Colon (tissue), 2 donors: ENCODE measurements around the gene LEMD2.

ENCODE experiments used
- FAIRE-seq: peaks from 2 replicates; lab custom pipeline; 2012; peaks lifted over from hg19 to GRCh38; lab: Jason Lieb, UNC
- donor health status: control.
- donor health status: control.

Gene LEMD2

DNA sequence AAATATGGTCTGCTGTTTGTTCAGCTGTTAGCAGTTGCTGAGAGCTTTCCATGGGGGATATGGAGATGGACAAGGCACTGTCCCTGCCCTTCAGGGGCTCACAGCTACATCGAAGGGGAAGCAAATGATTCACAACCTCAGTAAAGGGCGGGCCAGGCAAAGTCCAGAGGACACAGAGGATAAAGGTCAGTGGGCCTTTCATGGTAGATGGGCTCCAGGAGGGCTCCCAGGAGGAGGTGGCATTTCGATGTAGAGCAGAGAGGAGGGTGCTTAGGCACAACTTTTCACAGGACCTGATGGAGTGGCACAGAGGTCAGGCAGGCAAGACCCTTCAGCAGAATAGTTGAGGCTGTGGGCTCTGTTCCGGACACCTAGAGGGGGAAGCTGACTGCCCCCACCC is 30.1 kb upstream of the LEMD2 start:
- FAIRE-seq: no peak

DNA sequence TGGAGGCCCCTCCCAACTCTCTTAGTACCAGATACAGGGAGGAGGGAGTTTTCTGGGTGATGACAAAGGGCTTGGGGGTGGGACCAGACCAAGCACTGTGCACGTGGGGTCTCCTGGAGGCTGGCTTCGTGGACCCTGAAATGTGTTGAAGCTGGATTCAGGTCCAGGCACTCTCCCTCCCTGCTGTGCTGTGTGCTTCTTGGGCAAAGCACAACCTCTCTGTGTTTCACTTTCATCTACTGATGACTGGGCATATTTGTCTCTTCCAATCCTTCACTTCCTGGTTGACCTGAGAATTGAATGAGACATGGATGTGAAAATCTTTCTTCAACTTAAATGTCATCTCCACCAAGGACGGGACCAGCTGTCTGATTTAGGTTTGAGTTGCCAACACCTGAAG is 29.4 kb upstream of the LEMD2 start:
- FAIRE-seq: no peak

DNA sequence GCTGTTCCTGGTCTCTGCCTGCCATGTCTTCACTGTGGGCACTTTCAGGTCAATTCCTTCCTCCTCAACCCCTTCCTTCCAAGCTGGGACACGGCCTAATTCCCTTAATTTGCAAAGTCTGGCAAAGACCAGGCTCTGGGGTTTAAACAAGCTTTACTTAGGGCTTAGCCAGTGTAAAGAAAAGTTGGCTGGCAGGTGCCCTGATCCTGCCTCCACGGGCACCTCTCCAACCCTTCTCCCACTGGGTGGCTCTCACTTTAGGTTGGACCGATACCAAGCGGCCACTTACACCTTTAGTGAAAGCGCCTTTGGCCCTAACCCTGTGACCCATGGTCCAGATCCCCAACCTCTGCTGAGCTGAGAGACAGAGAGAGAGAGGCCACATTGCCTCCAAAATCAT is 28.6 kb upstream of the LEMD2 start:
- FAIRE-seq: no peak

DNA sequence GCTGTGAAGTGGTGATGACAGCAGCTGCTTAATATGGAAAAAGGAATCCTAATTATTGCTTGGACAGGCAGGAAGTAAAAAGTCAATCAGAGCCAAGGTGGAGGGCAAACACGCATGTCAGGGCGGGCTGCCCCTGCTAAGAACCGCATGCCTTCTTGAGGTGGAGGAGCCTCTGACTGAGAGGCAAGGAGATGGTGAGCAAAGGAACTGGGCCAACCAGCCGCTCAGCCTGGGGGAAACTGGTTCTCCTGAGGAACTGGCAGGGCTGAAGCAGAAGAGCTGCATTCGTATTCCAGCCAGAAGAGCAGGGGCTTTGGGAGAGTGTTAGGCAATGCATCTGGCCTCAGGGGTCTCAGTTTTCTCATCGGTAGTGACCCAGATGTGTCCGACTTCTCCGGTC is 28.0 kb upstream of the LEMD2 start:
- no peak for FAIRE-seq

DNA sequence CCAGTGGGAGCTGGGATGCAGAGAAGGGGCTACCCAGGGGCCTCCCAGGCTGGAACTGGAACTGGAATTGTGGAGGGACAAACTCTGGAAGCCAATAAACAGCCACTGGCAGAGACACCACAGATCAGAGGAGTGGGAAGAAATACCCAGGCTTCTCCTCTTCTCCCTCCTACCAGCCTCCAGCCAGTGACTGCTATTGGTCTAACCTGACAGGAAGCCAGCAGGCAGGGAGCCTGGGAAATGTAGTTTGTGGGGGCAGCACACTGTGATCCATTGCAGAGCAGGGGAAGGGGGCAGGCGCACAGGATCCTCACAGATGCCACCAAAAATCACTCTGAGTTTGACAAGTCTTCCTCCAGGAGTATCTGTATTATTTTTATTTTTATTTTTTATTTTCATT is 26.9 kb upstream of the LEMD2 start:
- no peak for FAIRE-seq

DNA sequence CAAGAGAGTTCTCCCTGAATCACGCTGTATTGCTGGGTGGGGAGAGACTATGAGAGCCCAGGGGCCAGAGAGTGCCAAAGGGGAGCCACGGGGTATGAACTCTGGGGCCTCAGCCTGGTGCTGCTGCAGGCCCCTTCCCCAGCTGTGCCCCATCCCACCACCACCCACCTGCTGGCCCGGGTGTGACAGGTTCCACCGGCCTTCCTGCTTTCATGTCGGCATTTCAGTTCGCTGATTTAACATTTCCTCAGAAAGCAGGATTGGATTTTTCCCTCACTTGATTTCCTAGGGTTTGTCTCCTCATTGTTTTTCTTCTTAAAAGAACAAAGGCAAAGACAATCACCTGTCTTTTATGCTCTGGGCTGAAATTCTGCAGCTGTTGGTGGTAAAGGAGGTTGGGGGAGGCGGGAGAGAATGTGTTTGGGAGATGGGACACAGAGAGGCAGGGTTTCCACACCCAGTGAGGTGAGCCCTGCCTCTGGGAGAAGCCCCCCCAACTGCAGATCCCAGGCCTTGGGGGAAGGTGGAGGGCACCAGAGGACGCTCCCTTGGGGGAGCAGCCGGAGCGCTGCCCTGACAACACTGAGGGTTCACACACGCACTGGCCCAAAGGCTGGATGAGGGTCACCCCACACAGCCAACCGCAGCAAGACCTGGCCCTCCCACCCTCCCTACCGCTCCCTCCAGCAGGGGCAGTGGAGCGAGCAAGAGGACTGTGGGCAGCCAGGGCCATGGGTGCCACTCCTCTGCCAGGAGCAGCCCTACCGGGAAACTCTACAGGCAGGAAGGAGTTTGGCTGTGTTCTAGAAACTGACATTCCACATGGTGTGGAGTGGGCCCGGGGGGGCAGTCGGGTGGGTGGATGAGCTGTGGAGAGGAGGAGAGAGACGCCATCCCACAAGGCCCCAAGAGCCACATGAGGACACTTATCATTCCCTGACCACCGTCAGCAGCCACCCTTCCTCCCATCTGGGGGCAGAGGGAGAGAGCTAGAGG is 25.4 kb upstream of the LEMD2 start:
- no peak for FAIRE-seq

DNA sequence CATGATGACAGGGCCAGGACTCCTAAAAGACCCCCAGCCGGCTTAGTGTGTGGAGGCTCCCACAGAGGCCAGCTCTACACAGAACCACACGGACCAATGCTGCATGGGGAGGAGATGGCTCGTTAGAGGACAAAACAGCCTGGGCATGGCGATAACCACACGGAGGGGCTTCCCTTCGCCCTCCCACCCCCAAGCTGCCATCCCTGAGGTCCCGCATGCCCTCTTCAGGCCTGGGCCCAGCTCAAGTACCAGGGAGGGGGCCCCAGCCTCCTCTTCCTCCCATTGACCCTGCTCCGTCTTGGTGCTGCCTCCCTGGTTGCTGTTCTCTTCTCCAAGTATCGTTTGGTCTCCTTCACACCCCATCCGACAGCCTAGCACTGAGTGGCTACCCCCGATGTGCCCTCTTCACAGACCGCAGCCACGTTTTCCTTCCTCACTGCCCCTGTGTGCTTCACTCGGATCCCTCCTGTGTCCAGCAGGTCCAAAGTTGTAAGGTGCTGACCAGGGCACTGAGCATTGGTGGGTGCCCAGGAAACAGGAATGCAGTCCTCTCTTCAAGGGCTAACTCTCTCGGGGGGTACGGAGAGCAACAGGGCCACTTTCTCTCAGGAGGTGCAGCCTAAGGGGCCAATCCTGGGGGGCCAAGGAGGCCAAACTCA is 24.4 kb upstream of the LEMD2 start:
- FAIRE-seq: no peak

DNA sequence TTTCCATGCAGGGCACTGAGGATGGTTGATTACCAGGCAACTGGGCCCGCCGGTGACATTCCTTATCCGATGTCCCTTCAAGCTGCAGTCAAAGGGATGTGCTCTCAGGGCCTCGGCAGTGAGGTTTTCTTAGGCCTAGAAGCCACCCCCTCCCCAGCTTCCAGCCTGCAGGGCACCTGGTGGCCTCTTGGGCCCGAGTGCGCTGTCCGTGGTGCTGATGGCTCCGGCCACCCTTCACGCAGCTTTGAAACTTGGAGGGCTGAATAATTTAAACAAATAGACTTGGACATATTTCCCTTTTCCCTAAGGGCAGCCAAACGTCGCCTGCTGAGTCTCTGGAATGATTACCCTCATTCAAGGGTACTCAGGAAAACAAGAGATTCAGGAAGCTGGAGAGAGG is 23.7 kb upstream of the LEMD2 start:
- no peak for FAIRE-seq

DNA sequence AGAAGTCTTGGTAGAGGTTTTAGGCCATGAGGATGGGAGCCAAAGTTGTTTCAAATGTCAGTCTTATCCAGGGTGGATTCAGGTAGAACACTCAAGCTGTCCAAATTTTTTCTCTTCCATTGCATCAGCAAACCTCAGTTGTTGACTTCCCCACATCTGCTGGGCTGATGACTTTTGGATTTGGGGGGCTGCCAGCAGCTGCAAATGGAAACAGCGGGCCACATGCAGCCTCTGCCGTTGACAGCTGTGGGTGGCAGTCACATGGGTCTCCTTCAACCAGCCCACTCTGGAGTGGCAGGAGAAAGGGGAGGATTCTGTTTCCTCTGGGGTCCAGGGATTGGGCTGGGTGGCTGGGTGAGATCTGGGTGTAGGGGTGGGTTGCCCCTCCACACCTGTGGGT is 20.7 kb upstream of the LEMD2 start:
- no peak for FAIRE-seq

DNA sequence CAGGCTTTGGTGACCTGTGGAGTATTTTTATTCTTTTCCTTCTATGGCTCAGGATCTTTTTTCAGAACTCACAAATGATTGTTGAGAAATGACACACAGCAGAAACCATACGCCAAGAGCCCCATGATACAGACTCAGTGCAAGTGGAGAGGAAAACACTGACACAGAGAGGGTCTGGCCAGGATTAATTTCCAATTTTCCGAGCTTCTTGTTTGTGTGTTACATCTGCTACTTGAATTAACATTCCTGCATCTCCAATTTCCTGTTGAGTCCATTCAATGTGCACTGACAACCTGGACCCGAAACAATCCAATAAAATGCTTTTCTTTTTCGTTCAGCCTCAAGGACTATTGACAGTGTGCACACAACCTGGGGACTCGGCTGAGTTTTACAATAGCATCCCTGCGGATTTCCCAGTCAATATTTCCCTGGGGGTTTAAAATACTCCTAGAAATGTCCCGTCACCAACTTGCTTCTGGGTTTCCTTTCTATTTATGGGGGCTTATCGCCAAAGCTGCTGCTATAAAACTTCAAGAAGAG is 19.8 kb upstream of the LEMD2 start:
- no peak for FAIRE-seq

DNA sequence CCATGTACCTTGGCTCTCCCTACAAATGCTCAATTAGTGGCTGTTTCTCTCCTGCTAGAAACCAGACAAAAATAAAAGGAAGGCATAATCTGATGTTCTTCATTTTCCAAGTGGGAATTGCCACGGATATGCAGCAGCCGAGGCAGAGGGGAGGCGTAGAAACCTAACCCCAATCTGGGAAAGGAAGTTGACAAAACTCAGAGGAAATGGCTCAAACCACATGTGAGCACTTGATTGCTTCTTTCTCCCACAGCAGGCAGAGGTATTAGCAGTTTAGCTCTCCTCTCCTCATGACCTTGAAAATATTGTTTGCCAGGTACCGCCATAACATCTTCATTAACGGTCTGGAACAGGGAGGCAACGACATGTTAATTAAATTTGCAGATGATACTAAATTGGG is 18.7 kb upstream of the LEMD2 start:
- FAIRE-seq: no peak

DNA sequence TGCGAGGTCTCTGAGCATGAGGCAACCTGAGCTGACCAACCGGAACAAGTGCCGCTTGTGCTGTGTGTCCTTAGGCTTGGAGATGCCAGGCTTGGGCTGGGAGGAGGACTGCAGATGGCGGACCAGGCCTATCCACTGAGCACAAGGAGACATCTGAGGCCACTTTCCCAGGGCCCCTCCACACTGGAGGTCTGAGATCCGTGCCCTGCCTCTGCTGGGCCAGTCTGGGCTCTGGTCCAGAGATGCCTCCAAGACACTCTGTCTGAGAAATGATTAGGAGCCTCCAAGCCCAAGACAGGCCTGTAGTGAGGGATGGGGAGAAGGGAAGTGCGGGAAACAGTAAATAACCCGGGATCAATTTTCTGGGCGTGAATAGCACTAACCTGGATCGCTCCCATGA is 17.9 kb upstream of the LEMD2 start:
- FAIRE-seq: no peak

DNA sequence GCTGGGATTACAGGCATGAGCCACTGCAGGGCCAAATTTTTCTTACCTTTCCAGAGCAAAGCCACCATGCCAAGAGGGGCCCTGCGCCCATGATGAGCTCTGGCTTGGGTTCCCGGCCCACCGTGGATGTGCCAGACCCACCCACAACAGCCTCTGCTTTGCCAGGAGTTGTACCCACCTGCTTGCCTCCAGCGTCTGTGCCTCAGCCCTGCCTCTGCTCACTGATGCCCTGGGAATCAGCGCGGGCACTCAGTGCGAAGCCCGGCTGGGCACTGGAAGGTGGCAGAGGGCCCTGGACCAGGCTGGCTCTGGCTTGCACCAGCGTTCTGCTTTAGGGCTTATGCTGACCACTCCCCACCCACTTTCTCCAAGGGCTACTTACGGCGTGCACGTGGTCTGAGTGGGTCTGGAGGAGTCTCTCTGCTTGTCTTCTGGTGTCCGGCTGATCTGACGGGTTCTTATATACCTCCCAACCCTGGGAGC is 14.7 kb upstream of the LEMD2 start, which contains the start of gene MLN:
Gene MLN (minus strand): TSS at position 433 of the 483 bp plus-strand sequence. CDS start 2,840 bp downstream, outside the sequence.
- no peak for FAIRE-seq

DNA sequence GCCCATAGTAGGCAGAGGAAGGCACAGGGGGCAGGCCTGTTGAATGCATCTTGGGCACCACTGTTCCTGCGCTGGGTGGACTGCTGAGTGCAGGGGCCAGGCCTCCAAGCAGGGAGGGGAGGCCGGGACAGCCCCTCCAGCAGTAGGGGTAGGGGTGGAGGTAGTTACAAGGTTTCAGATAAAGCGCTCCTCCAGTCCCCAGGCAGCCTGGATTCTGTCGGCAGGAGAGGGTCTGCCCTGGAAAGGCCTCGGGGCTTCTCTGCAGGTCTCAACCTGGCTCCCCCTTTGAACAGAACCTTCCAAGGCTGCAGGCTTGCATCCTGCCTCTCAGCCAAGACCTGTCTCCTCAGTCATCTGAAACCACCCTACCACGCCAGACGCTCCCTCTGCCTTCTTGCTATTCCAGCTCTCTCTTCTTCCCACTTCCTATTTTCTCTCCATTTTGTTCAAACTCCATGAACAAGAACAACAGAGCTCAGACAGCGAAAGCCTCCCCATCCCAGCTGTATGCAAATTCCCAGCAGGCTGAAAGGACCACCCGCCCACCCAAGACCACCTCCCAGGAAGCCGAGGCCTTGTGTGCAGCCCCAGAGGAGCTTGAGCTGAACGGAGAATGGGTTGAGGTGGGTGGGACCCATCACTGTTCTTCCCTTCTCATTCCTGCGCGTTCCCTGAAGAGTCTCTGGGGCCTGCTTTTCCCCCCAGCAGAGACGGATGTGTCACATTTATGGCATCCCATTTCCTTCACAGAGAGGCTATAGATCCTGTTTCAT is 13.4 kb upstream of the LEMD2 start:
- FAIRE-seq: no peak

DNA sequence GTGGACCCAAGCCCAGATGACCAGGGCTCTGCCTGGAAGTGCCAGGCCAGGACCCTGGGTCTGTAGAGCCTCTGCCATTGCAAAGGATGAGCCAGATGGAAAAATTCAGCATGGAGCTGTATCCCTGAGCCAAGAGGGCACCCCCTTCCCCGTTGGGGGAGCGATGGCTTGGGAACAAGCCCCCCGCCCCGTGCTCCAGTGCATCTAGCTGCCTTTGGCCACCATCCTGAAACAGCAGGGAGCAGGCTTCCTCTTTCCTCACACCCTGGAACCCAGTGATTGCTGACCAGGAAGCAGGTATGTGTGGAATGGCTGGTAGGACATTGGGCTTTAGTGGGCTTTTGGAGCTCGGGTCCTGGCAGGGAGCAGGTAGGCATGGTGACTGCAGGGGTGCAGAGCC is 12.7 kb upstream of the LEMD2 start:
- FAIRE-seq: no peak

DNA sequence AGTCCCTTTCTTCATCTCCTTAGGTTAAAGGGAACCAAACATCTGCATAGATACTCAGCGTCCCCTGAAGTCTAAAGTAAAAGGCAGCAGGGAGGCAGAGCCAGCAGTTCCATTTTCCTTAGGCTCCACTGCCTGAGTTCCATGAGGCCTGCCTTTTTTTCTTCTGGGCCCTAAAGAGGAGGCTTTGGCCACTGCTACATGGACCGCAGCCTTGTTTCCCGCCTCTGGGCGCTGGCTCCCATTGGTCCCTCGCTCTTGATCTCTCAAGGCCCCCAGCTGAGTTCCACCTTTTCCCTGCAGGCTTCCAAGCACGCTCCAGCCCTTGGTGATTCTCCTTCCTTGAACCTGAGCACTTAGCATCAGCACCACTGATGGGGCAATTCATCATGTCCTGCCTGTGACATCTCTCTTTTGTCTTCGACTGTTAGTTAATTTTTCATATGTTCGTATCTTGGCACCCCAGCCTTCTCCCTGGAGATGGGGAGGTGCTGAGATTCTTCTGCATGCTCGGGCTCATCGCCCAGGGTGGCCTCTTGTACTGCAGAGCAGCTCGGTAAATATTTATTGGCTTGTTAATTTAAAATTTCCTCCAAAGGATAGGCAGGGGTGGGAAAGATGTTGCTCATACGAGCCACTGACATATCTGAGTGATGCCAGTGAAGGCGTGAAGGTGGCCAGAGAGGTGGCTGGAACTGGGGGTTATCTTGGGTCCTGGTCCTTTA is 11.5 kb upstream of the LEMD2 start:
- no peak for FAIRE-seq

DNA sequence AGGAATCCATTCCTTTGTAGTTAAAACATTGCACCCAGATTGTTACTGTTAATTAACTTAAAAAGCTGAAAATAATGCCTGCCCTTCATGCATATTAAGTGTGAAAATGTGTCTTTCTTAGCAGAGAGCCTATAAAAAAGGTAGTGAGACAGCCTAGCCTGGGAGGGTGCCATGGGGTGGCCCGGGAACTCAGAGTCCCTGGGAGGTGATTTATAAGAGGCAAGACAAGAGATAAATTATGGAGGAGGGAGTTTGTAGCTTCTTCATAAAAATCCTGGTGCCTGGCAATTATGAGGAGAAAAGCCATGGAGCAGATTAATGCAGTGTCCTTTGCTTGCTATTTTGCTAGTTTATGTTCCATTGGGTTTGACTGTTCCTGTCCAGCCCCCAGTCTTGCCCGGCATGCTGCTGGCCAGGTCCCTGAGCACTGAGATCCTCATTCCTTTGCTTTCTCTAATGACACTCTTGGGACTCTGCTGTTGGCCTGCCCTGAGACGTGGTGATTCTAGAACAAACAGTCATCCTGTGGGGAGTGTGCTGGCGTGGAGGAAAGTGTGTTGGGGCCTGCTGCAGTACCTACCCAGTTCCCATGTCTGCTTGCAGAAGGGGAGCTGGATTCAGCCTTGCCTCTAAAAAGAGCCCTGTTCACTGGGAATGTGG is 10.7 kb upstream of the LEMD2 start:
- FAIRE-seq: no peak

DNA sequence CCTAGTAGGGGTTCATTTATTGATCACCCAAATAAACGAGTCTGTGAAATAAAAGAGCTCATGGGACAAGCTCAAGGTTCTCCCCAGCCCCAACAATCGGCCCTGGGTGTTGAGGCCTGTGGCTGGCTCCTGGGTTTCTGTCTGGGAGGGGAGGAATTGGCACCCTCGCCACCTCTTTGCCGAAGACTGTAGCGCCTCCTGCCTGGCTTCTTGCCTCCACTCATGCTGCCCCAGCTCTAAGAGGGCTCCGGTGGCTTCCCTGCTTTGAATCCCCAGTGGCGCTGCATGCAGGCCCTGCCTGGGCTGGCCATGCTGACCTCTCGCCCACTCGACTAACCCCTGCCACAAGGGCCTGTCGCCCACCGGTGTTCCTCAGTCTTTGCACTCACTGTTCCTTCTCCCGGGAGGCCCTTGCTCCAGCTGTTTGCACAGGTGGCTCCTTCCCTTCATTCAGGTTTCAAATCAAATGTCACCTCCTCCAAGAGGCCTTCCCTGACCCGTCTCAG is 9.5 kb upstream of the LEMD2 start:
- no peak for FAIRE-seq

DNA sequence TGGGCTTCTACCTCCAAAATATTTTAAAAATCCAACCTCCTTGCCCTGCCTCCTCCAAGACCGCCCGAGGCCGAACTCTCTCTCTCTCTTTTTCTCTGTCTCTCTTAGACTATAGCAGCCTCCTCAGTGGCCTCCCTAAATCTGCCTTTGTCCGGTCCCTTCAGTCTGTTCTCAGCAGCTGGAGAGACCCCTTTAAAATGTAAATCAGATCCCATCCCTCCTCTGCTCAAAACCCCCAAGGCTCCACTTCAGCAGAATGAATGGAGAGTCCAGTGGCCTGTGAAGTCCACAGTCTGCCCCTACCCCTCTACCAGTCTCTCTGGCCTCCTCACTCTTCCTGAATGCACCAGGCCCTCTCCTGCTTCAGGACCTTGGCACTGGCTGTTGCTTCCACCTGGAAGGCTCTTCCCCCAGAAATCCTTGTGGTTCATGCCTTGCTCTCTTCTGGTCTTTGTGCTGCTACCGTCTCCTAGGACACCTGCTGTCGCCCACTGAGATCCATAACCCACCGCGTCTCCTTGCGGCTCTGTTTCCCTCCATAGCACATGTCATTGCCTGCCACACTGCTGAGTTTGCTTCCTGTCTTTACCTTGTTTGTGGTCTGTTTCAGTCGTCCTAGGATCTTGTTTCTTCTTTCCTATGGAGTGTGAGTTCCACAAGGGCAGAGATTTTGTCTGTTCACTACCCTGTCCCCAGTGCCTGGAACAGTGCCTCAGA is 8.9 kb upstream of the LEMD2 start:
- no peak for FAIRE-seq
